GM11168 (cell line): ENCODE data around the gene CPNE7.
"Not testable (repeated sequence)": the region's sequence is repeated elsewhere in the genome, so short reads cannot be mapped to it uniquely, and the experiment has no call there.

ENCODE experiments used
- in situ Hi-C: fragments of 300-500 bp; cut with MboI; formaldehyde crosslinking; loops from one replicate; pipeline ENCODE4 v1.12.0; 2022; ENCODE audit warnings: low sequenced_read_pairs; ENCODE audit not compliant: unreplicated experiment

Gene CPNE7

GRCh38 chr16:89618109-89618998, 42.8 kb downstream of the CPNE7 start:
- in situ Hi-C loops = no loop called here

GRCh38 chr16:89619840-89620239, 44.3 kb downstream of the CPNE7 start:
- in situ Hi-C loops = no loop called here

DNA sequence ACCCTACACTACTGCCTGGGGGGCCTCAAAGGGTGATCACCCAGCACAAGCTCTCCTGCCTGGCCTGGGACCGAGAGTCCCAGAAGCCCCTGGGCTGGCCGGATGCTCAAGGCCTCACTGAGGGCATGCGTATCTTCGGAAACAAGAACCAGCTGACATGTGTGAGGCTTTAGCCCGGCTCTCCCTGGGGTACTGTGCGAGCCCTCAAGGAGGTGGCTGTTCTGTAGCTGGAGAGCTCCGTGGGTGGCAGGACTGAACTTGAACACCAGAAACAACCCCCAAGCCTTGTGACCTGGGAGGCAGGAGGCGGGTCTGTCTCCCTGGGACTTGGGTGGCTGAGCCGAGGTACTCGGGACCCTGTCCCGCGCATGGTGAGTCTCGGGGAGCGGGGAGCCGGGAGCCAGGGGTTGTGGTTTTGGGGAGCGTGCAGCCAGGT, 44.9 kb downstream of the CPNE7 start:
- in situ Hi-C loops = no loop called here

DNA sequence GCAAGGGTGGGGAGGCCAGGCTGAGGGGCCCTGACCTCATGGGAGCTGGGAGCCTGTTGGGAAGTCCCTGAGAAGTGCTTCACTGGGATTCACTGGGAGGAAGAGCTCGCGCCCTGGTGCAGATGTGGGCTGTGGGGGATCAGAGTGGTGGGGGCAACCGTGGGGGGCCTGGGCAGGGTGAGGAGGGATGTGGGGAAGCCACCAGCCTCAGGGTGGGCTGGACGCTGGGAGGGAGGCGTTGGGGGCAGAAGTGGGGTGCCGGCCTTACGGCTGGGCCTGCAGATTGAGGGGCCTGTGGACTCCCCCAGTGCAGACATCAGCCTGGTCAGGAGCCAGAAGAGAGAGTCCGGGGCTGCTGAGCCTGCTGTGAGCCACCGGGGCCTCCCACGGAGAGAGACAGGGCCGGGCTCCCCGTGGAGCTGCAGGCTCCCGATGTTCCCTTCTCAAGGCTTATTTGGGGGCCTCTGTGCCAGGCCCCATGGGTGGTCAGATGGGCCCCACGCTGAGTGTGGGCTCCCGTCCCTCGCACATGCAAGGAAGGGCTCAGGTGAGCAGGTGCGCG, 45.7 kb downstream of the CPNE7 start:
- in situ Hi-C loops = no loop called here

- in situ Hi-C loops = no loop called here
Measured at GRCh38 chr16:89621698-89622409, 46.3 kb downstream of the CPNE7 start.

DNA sequence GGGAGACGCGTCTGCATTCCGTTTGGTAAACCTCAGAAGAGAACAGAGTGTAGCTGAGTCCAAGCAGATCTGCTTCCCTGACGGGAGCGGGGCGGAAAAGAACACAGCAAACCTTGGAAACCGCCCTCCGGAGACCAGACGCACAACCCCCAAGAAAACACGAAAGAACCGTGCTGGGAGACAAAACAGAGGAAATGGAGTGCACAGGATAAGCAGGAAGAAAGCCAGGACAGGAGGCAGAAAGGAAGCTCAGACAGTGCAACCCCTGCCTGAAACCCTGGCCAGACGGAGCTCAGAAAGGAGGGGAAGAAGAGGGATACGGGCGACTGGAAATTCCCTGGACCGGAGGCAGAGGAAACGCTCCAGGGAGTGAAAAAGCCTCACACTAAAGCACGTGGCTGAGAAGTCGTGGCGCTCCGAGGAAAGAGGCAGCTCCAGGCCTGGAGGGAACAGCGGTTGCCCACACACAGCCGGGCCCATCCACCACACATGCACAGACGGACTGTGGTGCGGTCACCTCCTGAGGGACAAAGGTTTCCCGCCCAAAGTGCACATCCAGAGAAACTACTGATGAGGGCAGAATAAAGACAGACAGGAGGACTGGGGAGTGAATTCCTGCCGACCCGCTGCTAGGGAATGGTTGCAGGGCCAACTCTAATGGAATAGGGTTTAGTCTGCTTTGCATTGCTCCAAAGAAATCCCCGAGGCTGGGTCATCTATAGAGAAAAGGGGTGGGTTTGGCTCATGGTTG, 48.1 kb downstream of the CPNE7 start:
- in situ Hi-C loops = no loop called here

GRCh38 chr16:89624777-89625761, 49.5 kb downstream of the CPNE7 start:
- in situ Hi-C loops = no loop called here

- in situ Hi-C loops = no loop called here
Measured at GRCh38 chr16:89629827-89630610, 54.5 kb downstream of the CPNE7 start.

- in situ Hi-C loops = no loop called here
Measured at GRCh38 chr16:89633064-89633631, 57.6 kb downstream of the CPNE7 start.

DNA sequence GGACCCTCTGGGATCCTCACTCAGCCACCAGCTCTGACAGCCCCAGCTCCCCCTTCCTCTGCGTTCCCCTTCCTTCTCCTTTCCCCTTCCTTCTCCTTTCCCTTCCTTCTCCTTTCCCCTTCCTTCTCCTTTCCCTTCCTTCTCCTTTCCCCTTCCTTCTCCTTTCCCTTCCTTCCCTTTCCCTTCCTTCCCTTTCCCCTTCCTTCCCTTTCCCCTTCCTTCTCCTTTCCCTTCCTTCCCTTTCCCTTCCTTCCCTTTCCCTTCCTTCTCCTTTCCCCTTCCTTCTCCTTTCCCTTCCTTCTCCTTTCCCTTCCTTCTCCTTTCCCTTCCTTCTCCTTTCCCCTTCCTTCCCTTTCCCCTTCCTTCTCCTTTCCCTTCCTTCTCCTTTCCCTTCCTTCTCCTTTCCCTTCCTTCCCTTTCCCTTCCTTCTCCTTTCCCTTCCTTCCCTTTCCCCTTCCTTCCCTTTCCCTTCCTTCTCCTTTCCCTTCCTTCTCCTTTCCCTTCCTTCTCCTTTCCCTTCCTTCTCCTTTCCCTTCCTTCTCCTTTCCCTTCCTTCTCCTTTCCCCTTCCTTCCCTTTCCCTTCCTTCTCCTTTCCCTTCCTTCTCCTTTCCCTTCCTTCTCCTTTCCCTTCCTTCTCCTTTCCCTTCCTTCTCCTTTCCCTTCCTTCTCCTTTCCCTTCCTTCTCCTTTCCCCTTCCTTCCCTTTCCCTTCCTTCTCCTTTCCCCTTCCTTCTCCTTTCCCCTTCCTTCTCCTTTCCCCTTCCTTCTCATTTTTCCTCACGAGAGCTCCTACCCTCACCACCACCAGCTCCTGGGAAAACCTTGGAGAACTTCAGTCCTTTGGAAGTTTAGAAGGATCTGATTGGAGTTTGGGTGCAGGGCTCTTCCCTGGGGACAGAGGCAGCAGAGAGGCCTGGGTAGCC, 59.2 kb downstream of the CPNE7 start:
- in situ Hi-C loops = not testable (repeated sequence)

GRCh38 chr16:89636663-89637062, 61.1 kb downstream of the CPNE7 start:
- in situ Hi-C loops = no loop called here

GRCh38 chr16:89637379-89637778, 61.8 kb downstream of the CPNE7 start:
- in situ Hi-C loops = no loop called here

DNA sequence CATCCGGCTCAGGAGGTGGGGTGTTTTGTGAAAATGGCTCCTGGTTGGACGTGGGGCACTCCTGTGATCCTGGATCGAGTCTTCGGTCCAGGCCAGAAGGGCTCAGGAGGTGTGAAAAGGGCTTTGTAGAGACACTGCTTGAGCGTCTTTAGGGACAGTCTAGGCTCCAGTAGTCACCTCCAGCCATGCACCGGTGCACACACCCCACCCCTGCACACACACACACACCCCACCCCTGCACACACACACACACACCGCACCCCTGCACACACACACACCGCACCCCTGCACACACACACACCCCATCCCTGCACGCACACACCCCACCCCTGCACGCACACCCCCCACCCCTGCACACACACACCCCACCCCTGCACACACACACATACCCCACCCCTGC, 62.9 kb downstream of the CPNE7 start:
- in situ Hi-C loops = no loop called here

GRCh38 chr16:89639385-89639784, 63.8 kb downstream of the CPNE7 start:
- in situ Hi-C loops = no loop called here

GRCh38 chr16:89641458-89642119, 66.0 kb downstream of the CPNE7 start:
- in situ Hi-C loops = no loop called here

GRCh38 chr16:89642574-89642973, 67.0 kb downstream of the CPNE7 start:
- in situ Hi-C loops = no loop called here
